ENCODE data around the gene ASGR2. TPM values are rescaled to one million over a fixed set of nuclear protein-coding genes. Genes with fewer than 3 reads are reported as not detected.

Gene ASGR2
- total RNA-seq, 1 donor from 2014 or later: not detected

GRCh38 chr17:7079581-7080455 is 34.8 kb downstream of the ASGR2 start, which contains the start of gene CLEC10A:
TSS of gene CLEC10A (minus strand) at chr17:7080251. CDS start at chr17:7078812, 1,439 bp downstream.
- Mint-ChIP-seq H3K36me3 (no peaks in the 10 kb centered on the region), H3K9me3 (peaks cover 6% of the 10 kb centered on the region)

GRCh38 chr17:7078711-7079110 is 35.9 kb downstream of the ASGR2 start:
- H3K4me3 Mint-ChIP-seq: no peak overlapping the region
- TF ChIP-seq, protein P1, sequence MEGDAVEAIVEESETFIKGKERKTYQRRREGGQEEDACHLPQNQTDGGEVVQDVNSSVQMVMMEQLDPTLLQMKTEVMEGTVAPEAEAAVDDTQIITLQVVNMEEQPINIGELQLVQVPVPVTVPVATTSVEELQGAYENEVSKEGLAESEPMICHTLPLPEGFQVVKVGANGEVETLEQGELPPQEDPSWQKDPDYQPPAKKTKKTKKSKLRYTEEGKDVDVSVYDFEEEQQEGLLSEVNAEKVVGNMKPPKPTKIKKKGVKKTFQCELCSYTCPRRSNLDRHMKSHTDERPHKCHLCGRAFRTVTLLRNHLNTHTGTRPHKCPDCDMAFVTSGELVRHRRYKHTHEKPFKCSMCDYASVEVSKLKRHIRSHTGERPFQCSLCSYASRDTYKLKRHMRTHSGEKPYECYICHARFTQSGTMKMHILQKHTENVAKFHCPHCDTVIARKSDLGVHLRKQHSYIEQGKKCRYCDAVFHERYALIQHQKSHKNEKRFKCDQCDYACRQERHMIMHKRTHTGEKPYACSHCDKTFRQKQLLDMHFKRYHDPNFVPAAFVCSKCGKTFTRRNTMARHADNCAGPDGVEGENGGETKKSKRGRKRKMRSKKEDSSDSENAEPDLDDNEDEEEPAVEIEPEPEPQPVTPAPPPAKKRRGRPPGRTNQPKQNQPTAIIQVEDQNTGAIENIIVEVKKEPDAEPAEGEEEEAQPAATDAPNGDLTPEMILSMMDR (IDR thresholded peaks at IDR 0.05; ENCODE audit: unreplicated experiment): no peak
- no peak overlapping the region for H3K27ac Mint-ChIP-seq
- DNase-seq (ENCODE audit: low spot score in 2 of 2, unreplicated experiment in 2 of 2): no peak
- H3K36me3 Mint-ChIP-seq: no peaks in the 10 kb centered on the region
- peaks cover 6% of the 10 kb centered on the region for H3K9me3 Mint-ChIP-seq
- peaks cover under 1% of the 10 kb centered on the region for H3K4me1 Mint-ChIP-seq
- peaks cover 11% of the 10 kb centered on the region for H3K27me3 Mint-ChIP-seq (ENCODE audit: low read depth)

More at GRCh38 chr17:7079581-7080455, 34.8 kb downstream of the ASGR2 start, which contains the start of gene CLEC10A:
- H3K27ac Mint-ChIP-seq: no peak within 1 kb of the TSS
- TF ChIP-seq, protein P1 (IDR thresholded peaks at IDR 0.05; ENCODE audit: unreplicated experiment): no peak
- peaks cover 7% of the 10 kb centered on the region for H3K4me1 Mint-ChIP-seq
- peaks cover 9% of the 10 kb centered on the region for H3K27me3 Mint-ChIP-seq (ENCODE audit: low read depth)
- no peak within 1 kb of the TSS for H3K4me3 Mint-ChIP-seq
- no peak for DNase-seq (ENCODE audit: low spot score in 2 of 2, unreplicated experiment in 2 of 2)

DNA sequence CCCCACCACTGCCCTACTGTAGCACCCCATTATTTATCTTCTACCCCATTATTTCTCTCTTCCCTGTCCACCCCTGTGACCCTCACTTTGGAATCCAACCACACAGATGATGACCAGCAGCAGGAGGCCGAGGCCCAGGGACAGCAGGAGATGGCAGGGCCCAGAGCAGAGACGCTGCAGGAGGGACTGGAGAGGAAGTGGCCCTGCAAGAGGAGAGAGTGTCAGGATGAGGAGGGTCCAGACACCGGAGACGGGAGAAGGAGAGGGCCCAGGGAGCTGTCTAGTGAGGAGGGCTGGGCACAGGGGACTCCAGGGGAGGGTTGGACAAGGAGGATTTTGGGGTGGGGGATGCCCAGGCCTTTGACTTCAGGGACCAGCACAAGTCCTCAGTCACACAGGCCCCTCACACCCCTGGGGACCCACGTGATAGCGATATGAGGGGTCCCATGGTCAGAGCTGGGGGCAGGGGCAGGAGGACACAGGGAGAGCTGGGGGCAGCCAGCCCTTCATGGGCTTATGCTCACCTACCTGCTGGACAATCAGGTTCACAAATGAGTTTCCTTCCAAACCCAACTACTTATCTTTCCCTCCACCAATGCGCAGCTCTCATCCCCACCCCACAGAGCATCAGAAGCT is 36.6 kb downstream of the ASGR2 start:
- TF ChIP-seq, protein P1 (IDR thresholded peaks at IDR 0.05; ENCODE audit: unreplicated experiment): no peak
- no peak overlapping the region for H3K4me3 Mint-ChIP-seq

GRCh38 chr17:7074931-7075330 is 39.7 kb downstream of the ASGR2 start:
- H3K27me3 Mint-ChIP-seq (ENCODE audit: low read depth): peaks cover 18% of the 10 kb centered on the region
- DNase-seq (ENCODE audit: low spot score in 2 of 2, unreplicated experiment in 2 of 2): no peak
- H3K4me1 Mint-ChIP-seq: no peaks in the 10 kb centered on the region
- H3K9me3 Mint-ChIP-seq: no peaks in the 10 kb centered on the region
- no peaks in the 10 kb centered on the region for H3K36me3 Mint-ChIP-seq
- H3K27ac Mint-ChIP-seq: no peak overlapping the region
- H3K4me3 Mint-ChIP-seq: no peak overlapping the region
- TF ChIP-seq, protein P1 (IDR thresholded peaks at IDR 0.05; ENCODE audit: unreplicated experiment): no peak

More for the DNA sequence above, 36.6 kb downstream of the ASGR2 start:
- Mint-ChIP-seq H3K9me3 (peaks cover 6% of the 10 kb centered on the region), H3K27ac (no peak overlapping the region), H3K36me3 (no peaks in the 10 kb centered on the region), H3K4me1 (no peaks in the 10 kb centered on the region), H3K27me3 (ENCODE audit: low read depth) (peaks cover 12% of the 10 kb centered on the region)
- DNase-seq (ENCODE audit: low spot score in 2 of 2, unreplicated experiment in 2 of 2): no peak

- no peaks in the 10 kb centered on the region for H3K4me1 Mint-ChIP-seq
- DNase-seq (ENCODE audit: low spot score in 2 of 2, unreplicated experiment in 2 of 2): no peak
- H3K27me3 Mint-ChIP-seq (ENCODE audit: low read depth): peaks cover 17% of the 10 kb centered on the region
- no peak overlapping the region for H3K27ac Mint-ChIP-seq
- H3K36me3 Mint-ChIP-seq: peaks cover 2% of the 10 kb centered on the region
- TF ChIP-seq, protein P1 (IDR thresholded peaks at IDR 0.05; ENCODE audit: unreplicated experiment): no peak
- no peak overlapping the region for H3K4me3 Mint-ChIP-seq
- peaks cover 11% of the 10 kb centered on the region for H3K9me3 Mint-ChIP-seq
These were observed 42.2 kb downstream of the ASGR2 start for GRCh38 chr17:7072406-7072805.

Measured in mesothelial cell of epicardium (in vitro differentiated cells).